OCI-LY3 (cell line): ENCODE measurements around the gene UBAP2.

Source experiments
- H2AFZ ChIP-seq: fragments of 200-600, 300-600 bp; shearing (Covaris generic); 2 replicates; pipeline ENCODE4 v1.6.0; 2014; ENCODE audit warnings: antibody characterized with exemption, low read depth, low read length
- H3K27ac ChIP-seq: fragments of 200-600, 300-600 bp; sonication (generic); 2 replicates; pipeline ENCODE4 v1.5.1; 2014; ENCODE audit warnings: mild to moderate bottlenecking, low read length, moderate library complexity, mixed read lengths
- H3K27me3 ChIP-seq: fragments of 200-600, 300-600 bp; sonication (generic); 2 replicates; pipeline ENCODE4 v1.6.1; 2014; ENCODE audit warnings: low read depth, low read length, mixed read lengths
- H3K36me3 ChIP-seq: fragments of 200-600, 300-600 bp; sonication (generic); replicated peaks from 2 replicates; pipeline ENCODE3; 2014; ENCODE audit warnings: low read depth, low read length, mixed read lengths
- H3K4me1 ChIP-seq: fragments of 300-600, 200-600 bp; sonication (generic); 2 replicates; pipeline ENCODE4 v1.6.1; 2014; ENCODE audit warnings: low read length, mixed read lengths
- H3K4me2 ChIP-seq: fragments of 200-600, 300-600 bp; sonication (generic); 2 replicates; pipeline ENCODE4 v1.6.1; 2014; ENCODE audit warnings: low read length, mixed read lengths
- H3K4me3 ChIP-seq: fragments of 300-600, 200-600 bp; sonication (generic); 2 replicates; pipeline ENCODE4 v1.5.1; 2014; ENCODE audit warnings: antibody characterized with exemption, mild to moderate bottlenecking, low read length, moderate library complexity
- H3K79me2 ChIP-seq: fragments of 300-600, 200-600 bp; shearing (Covaris generic); 2 replicates; pipeline ENCODE4 v1.6.1; 2014; ENCODE audit warnings: mild to moderate bottlenecking, low read length, mixed read lengths
- H3K9ac ChIP-seq: fragments of 300-600, 200-600 bp; shearing (Covaris generic); 2 replicates; pipeline ENCODE4 v1.6.0; 2014; ENCODE audit warnings: mild to moderate bottlenecking, low read length, moderate library complexity
- H3K9me3 ChIP-seq: fragments of 200-600, 300-600 bp; shearing (Covaris generic); 2 replicates; pipeline ENCODE4 v1.6.1; 2014; ENCODE audit warnings: low read length, mixed read lengths; ENCODE audit not compliant: insufficient read depth
- H4K20me1 ChIP-seq: fragments of 200-600, 300-600 bp; sonication (generic); 2 replicates; pipeline ENCODE4 v1.6.1; 2016; ENCODE audit warnings: low read length, mixed read lengths; ENCODE audit not compliant: insufficient read depth
- CTCF ChIP-seq: fragments of 200-600, 300-600 bp; sonication (generic); IDR thresholded peaks from 2 replicates; pipeline ENCODE4 v1.5.1; 2014; ENCODE audit warnings: antibody characterized with exemption, low read length, low read depth
- EZH2phosphoT487 ChIP-seq: fragments of 200-600 bp; shearing (Covaris generic); IDR thresholded peaks from 2 replicates; pipeline ENCODE4 v1.6.1; 2018; ENCODE audit warnings: antibody characterized with exemption, mixed run types, low read depth

UBAP2 gene

DNA sequence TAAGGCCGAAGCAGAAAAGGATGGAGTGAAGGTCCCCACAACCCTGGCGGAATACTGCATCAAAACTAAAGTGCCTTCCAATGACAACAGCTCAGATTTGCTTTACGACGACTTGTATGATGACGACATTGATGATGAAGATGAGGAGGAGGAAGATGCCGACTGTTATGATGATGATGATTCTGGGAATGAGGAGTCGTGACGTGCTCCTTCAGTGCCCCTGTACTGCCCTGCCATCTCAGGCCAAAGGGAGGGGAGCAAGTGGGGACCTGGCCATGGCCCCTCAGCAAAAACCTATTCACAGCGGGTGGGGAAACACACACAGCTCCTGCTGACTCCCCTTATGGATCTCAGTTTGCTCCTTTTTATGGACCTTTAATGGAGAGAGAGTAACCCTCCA is 131.7 kb downstream of the UBAP2 start:
- Histone ChIP-seq H2AFZ (no peak overlapping the region), H3K9me3 (no peaks in the 10 kb centered on the region), H3K9ac (no peak overlapping the region), H4K20me1 (peaks cover 13% of the 10 kb centered on the region; the same call in 1 of the 2 replicates), H3K36me3 (peaks cover 66% of the 10 kb centered on the region), H3K27me3 (no peaks in the 10 kb centered on the region), H3K4me3 (no peak overlapping the region), H3K4me1 (no peaks in the 10 kb centered on the region), H3K27ac (no peak overlapping the region), H3K4me2 (no peak overlapping the region), H3K79me2 (peaks cover 7% of the 10 kb centered on the region; the same call in 1 of the 2 replicates)
- TF ChIP-seq EZH2phosphoT487: no peak

DNA sequence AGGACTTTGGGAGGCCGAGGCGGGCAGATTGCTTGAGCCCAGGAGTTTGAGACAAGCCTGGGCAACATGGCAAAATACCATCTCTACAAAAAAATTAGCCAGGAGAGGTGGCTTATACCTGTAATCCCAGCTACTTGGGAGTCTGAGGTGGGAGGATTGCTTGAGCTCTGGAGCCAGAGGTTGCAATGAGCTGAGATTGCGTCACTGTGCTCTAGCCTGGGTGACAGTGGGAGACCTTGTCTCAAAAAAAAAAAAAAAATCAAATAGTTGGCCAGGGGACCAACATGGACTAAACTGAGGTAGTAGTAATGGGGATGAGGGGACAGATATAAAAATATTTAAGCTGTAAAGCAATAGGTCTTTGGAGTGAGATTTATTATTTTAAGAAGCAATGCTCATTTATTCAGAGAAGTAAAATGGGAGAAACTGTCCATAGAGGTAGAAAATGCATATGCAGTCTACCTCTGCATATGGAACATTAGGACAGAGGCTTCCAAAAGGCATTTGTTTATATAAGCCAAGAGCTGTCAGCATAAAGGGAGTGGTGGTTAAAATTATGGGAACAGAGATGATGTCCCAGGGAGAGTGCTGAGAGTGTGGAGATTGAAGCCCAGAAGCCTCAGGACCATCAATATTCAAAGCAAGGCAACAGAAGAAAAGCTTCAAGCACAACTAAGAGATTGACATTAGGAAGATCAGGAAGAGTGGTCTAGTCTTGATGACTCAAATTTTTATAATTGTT is 133.6 kb downstream of the UBAP2 start:
- Histone ChIP-seq H3K4me1 (no peaks in the 10 kb centered on the region), H3K4me2 (no peak overlapping the region), H3K27me3 (no peaks in the 10 kb centered on the region), H3K4me3 (no peak overlapping the region), H3K9me3 (no peaks in the 10 kb centered on the region), H3K9ac (no peak overlapping the region), H3K27ac (no peak overlapping the region), H3K36me3 (peaks cover 52% of the 10 kb centered on the region), H4K20me1 (0 out of 2 replicates have a peak, but pooled peaks cover 7% of the 10 kb centered on the region), H3K79me2 (peaks cover 7% of the 10 kb centered on the region; the same call in 1 of the 2 replicates), H2AFZ (no peak overlapping the region)
- TF ChIP-seq EZH2phosphoT487: no peak
- no peak for TF ChIP-seq CTCF

DNA sequence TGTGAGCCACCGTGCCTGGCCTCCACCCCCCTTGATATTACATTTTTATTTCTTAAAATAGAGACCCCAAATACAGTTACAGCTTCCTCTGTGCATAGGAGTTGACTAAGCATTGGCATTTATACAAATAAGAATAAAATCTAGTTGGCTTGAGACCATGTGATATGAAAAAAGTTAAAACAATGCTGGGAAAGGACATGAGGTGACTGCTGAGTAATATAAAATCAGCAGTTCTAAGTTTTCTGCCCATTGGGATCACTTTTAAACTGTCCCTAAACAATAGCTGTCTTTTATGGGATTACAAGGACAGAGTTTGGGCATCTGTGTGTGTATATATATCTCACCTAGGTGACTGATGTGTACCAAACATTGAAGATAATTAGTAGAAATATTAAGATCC is 135.1 kb downstream of the UBAP2 start:
- H3K79me2 ChIP-seq: peaks cover 18% of the 10 kb centered on the region
- H3K4me3 ChIP-seq: no peak overlapping the region
- no peak overlapping the region for H2AFZ ChIP-seq
- no peaks in the 10 kb centered on the region for H3K9me3 ChIP-seq
- 0 out of 2 replicates have a peak, but pooled peaks cover 9% of the 10 kb centered on the region for H4K20me1 ChIP-seq
- H3K27ac ChIP-seq: no peak overlapping the region
- no peaks in the 10 kb centered on the region for H3K27me3 ChIP-seq
- H3K4me1 ChIP-seq: no peaks in the 10 kb centered on the region
- peaks cover 48% of the 10 kb centered on the region for H3K36me3 ChIP-seq
- H3K9ac ChIP-seq: no peak overlapping the region
- TF ChIP-seq CTCF (no peak), EZH2phosphoT487 (no peak)
- no peak overlapping the region for H3K4me2 ChIP-seq

DNA sequence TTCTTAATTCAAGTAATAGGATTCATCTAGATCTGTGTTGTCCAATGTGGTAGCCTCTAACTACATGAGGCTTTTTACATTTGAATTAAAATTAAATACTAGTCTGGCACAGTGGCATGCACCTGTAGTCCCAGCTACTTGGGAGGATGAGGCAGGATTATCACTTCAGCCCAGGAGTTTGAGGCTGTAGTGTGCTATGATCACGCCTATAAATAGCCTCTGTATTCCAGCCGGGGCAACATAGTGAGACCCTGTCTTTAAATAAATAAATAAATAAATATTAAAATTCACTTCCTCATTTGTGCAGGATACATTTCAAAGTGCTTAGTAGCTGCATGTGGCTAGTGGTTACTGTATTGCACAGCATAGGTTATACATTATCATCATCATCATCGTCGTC is 139.9 kb downstream of the UBAP2 start:
- Histone ChIP-seq H3K4me2 (no peak overlapping the region), H3K4me3 (no peak overlapping the region), H3K79me2 (peaks cover 58% of the 10 kb centered on the region), H2AFZ (no peak overlapping the region), H3K9me3 (no peaks in the 10 kb centered on the region), H4K20me1 (peaks cover 38% of the 10 kb centered on the region), H3K27ac (no peak overlapping the region), H3K36me3 (peaks cover 29% of the 10 kb centered on the region), H3K9ac (no peak overlapping the region), H3K4me1 (no peaks in the 10 kb centered on the region), H3K27me3 (no peaks in the 10 kb centered on the region)
- TF ChIP-seq CTCF (no peak), EZH2phosphoT487 (no peak)
